HEK293 (cell line): ENCODE results near the gene FTL.

Experiments used
- ATF2 ChIP-seq: fragments of 450-650 bp; formaldehyde crosslinking; IDR thresholded peaks from 2 replicates; pipeline ENCODE4 v1.5.1; 2016; ENCODE audit warnings: missing biosample characterization, missing genetic modification characterization, low read depth
- CTCF ChIP-seq: fragments of 450-650 bp; formaldehyde crosslinking; IDR thresholded peaks from 2 replicates; pipeline ENCODE4 v1.5.1; 2016; ENCODE audit warnings: missing biosample characterization, missing genetic modification characterization
- KLF10 ChIP-seq: fragments of 450-650 bp; IDR thresholded peaks from 2 replicates; pipeline ENCODE4 v1.5.1; 2018; ENCODE audit warnings: missing biosample characterization, mild to moderate bottlenecking, missing genetic modification characterization
- KLF9 ChIP-seq: fragments of 450-650 bp; formaldehyde crosslinking; IDR thresholded peaks from 2 replicates; pipeline ENCODE4 v1.5.1; 2016; ENCODE audit warnings: missing biosample characterization, missing genetic modification characterization, low read depth
- REST ChIP-seq: fragments of 450-650 bp; formaldehyde crosslinking; IDR thresholded peaks from 2 replicates; pipeline ENCODE4 v1.5.1; 2016; ENCODE audit warnings: missing biosample characterization, missing genetic modification characterization
- SP2 ChIP-seq: fragments of 450-650 bp; formaldehyde crosslinking; IDR thresholded peaks from 2 replicates; pipeline ENCODE4 v1.5.1; 2016; ENCODE audit warnings: missing biosample characterization, missing genetic modification characterization
- TRIM28 ChIP-seq: IDR thresholded peaks from 2 replicates; pipeline ENCODE4 v1.6.1; 2011; ENCODE audit warnings: low read length, control low read depth, borderline replicate concordance
- ZBTB8A ChIP-seq: fragments of 450-650 bp; formaldehyde crosslinking; IDR thresholded peaks from 2 replicates; pipeline ENCODE4 v1.5.1; 2016; ENCODE audit warnings: missing biosample characterization, missing genetic modification characterization
- ZNF223 ChIP-seq: fragments of 450-650 bp; formaldehyde crosslinking; IDR thresholded peaks from 2 replicates; pipeline ENCODE4 v1.5.1; 2016; ENCODE audit warnings: missing biosample characterization, missing genetic modification characterization
- ZNF501 ChIP-seq: fragments of 450-650 bp; formaldehyde crosslinking; IDR thresholded peaks from 2 replicates; pipeline ENCODE4 v1.5.1; 2016; ENCODE audit warnings: missing biosample characterization, missing genetic modification characterization
- ZNF510 ChIP-seq: fragments of 450-650 bp; formaldehyde crosslinking; IDR thresholded peaks from 2 replicates; pipeline ENCODE4 v1.5.1; 2018; ENCODE audit warnings: mild to moderate bottlenecking, missing genetic modification characterization, missing biosample characterization; ENCODE audit not compliant: insufficient replicate concordance
- ZNF530 ChIP-seq: fragments of 450-650 bp; formaldehyde crosslinking; IDR thresholded peaks from 2 replicates; pipeline ENCODE4 v1.5.1; 2016; ENCODE audit warnings: low read depth, missing biosample characterization, missing genetic modification characterization
- ZNF596 ChIP-seq: fragments of 450-650 bp; IDR thresholded peaks from 2 replicates; pipeline ENCODE4 v1.5.0; 2018; ENCODE audit warnings: missing biosample characterization, mild to moderate bottlenecking, missing genetic modification characterization, moderate library complexity

- TF ChIP-seq KLF10 (no peak), ATF2 (no peak), CTCF (tag by site-specific recombination) (no peak), ZNF510 (no peak), ZNF596 (no peak), SP2 (tag by site-specific recombination) (no peak), REST (tag by site-specific recombination) (no peak), ZNF501 (no peak), ZNF223 (tag by site-specific recombination) (no peak), TRIM28 (no peak), ZNF530 (tag by site-specific recombination) (no peak), KLF9 (tag by site-specific recombination) (no peak), ZBTB8A (tag by site-specific recombination) (no peak)
Observed at GRCh38 chr19:48921721-48922500, 43.2 kb upstream of the FTL start.
